Measurements from ENCODE around the gene DNAJC11.

GRCh38 chr1:6685381-6685780 lies 16.2 kb downstream of the DNAJC11 start:
- TF ChIP-seq CTCF (IDR thresholded peaks at IDR 0.05; ENCODE audit: low read depth, low read length) (no peak), EZH2phosphoT487 (IDR thresholded peaks at IDR 0.05; ENCODE audit: low read depth) (no peak)
